ENCODE data around the gene TECTA. TPM values are rescaled to one million over a fixed set of nuclear protein-coding genes. Genes with fewer than 3 reads are reported as not detected.
A peak's percentile ranks its signal among the peaks of the same experiment; 100 is the strongest.

TECTA gene
- total RNA-seq, 1 experiment from 2014 or later = 0.37 TPM

GRCh38 chr11:121082670-121083069 lies 18.4 kb upstream of the TECTA start (continued):
- TF ChIP-seq ZSCAN18 (CRISPR knock-in tag; IDR thresholded peaks at IDR 0.05) = no peak
- TF ChIP-seq RORB (CRISPR knock-in tag; IDR thresholded peaks at IDR 0.05) = no peak
- TF ChIP-seq PRRX2 (CRISPR knock-in tag; IDR thresholded peaks at IDR 0.05) = no peak
- TF ChIP-seq SMAD4 (CRISPR knock-in tag; IDR thresholded peaks at IDR 0.05) = no peak
- no peak for TF ChIP-seq CREM (CRISPR knock-in tag; IDR thresholded peaks at IDR 0.05)
- TF ChIP-seq MYBL2 (CRISPR knock-in tag; IDR thresholded peaks at IDR 0.05) = no peak
- TF ChIP-seq JUN (CRISPR knock-in tag; IDR thresholded peaks at IDR 0.05) = 0 out of 2 replicates have a peak, but pooled peaks have one; percentile 48
- no peak for TF ChIP-seq ZNF671 (CRISPR knock-in tag; IDR thresholded peaks at IDR 0.05)
- no peak; the same call in 1 of the 2 replicates for TF ChIP-seq ELF4 (CRISPR knock-in tag; IDR thresholded peaks at IDR 0.05; ENCODE audit: low read depth)
- no peak for TF ChIP-seq STAT6 (CRISPR knock-in tag; conservative IDR thresholded peaks at IDR 0.05; ENCODE audit: low read depth)
- no peak for TF ChIP-seq ZNF317 (CRISPR knock-in tag; IDR thresholded peaks at IDR 0.05; ENCODE audit: borderline replicate concordance, low read depth)
- peak; percentile 64; the same call in 1 of the 2 replicates for TF ChIP-seq SMAD3 (CRISPR knock-in tag; IDR thresholded peaks at IDR 0.05; ENCODE audit: borderline replicate concordance)
- no peak for TF ChIP-seq ATF6 (CRISPR knock-in tag; IDR thresholded peaks at IDR 0.05)
- no peak for TF ChIP-seq ERG (CRISPR knock-in tag; IDR thresholded peaks at IDR 0.05)
- no peak for TF ChIP-seq FOXP4 (CRISPR knock-in tag; IDR thresholded peaks at IDR 0.05)
- TF ChIP-seq ARID4B (CRISPR knock-in tag; IDR thresholded peaks at IDR 0.05; ENCODE audit: borderline replicate concordance) = peak; percentile 46; the same call in 1 of the 2 replicates
- TF ChIP-seq ZNF232 (CRISPR knock-in tag; IDR thresholded peaks at IDR 0.05) = 0 out of 2 replicates have a peak, but pooled peaks have one; percentile 57
- TF ChIP-seq NR1H2 (CRISPR knock-in tag; IDR thresholded peaks at IDR 0.05) = 0 out of 2 replicates have a peak, but pooled peaks have one; percentile 30
- no peak for TF ChIP-seq MLX (CRISPR knock-in tag; IDR thresholded peaks at IDR 0.05)
- TF ChIP-seq NR3C1 (CRISPR knock-in tag; conservative IDR thresholded peaks at IDR 0.05; ENCODE audit: low read depth) = no peak
- TF ChIP-seq ATF1 (CRISPR knock-in tag; IDR thresholded peaks at IDR 0.05) = no peak
- TF ChIP-seq SP1 (CRISPR knock-in tag; conservative IDR thresholded peaks at IDR 0.05) = no peak
- no peak for TF ChIP-seq MXD4 (CRISPR knock-in tag; IDR thresholded peaks at IDR 0.05; ENCODE audit: borderline replicate concordance)
- no peak for TF ChIP-seq ZNF512 (CRISPR knock-in tag; IDR thresholded peaks at IDR 0.05; ENCODE audit: borderline replicate concordance)

Data from WTC11 (cell line).